Measurements from ENCODE around the gene CFAP73.
A peak's percentile ranks its signal among the peaks of the same experiment; 100 is the strongest.

The CFAP73 gene

GRCh38 chr12:113186033-113186365 is 36.5 kb downstream of the CFAP73 start:
- peak overlapping the region; percentile 83 for H3K4me3 ChIP-seq (ENCODE audit: control insufficient read depth, low read depth, low read length)
- no peak for DNase-seq (ENCODE audit: low read depth)
- no peak for TF ChIP-seq CTCF (IDR thresholded peaks at IDR 0.05; ENCODE audit: control insufficient read depth, insufficient read depth, low read depth, low read length, missing control alignments)

- DNase-seq (ENCODE audit: low read depth) = no peak
Measured at GRCh38 chr12:113186666-113187325, 37.3 kb downstream of the CFAP73 start.

GRCh38 chr12:113189361-113189760 is 39.8 kb downstream of the CFAP73 start:
- no peak overlapping the region for H3K4me3 ChIP-seq (ENCODE audit: control insufficient read depth, low read depth, low read length)
- TF ChIP-seq CTCF (IDR thresholded peaks at IDR 0.05; ENCODE audit: control insufficient read depth, insufficient read depth, low read depth, low read length, missing control alignments) = no peak
- DNase-seq (ENCODE audit: low read depth) = no peak

More at GRCh38 chr12:113186666-113187325, 37.3 kb downstream of the CFAP73 start:
- peak overlapping the region; percentile 83 for H3K4me3 ChIP-seq (ENCODE audit: control insufficient read depth, low read depth, low read length)
- TF ChIP-seq CTCF (IDR thresholded peaks at IDR 0.05; ENCODE audit: control insufficient read depth, insufficient read depth, low read depth, low read length, missing control alignments) = no peak

- H3K4me3 ChIP-seq (ENCODE audit: control insufficient read depth, low read depth, low read length) = no peak overlapping the region
- no peak for TF ChIP-seq CTCF (IDR thresholded peaks at IDR 0.05; ENCODE audit: control insufficient read depth, insufficient read depth, low read depth, low read length, missing control alignments)
- DNase-seq (ENCODE audit: low read depth) = no peak
Measured at GRCh38 chr12:113190761-113191160, 41.2 kb downstream of the CFAP73 start.

GRCh38 chr12:113191227-113191626 is 41.7 kb downstream of the CFAP73 start:
- no peak for TF ChIP-seq CTCF (IDR thresholded peaks at IDR 0.05; ENCODE audit: control insufficient read depth, insufficient read depth, low read depth, low read length, missing control alignments)
- no peak for DNase-seq (ENCODE audit: low read depth)
- no peak overlapping the region for H3K4me3 ChIP-seq (ENCODE audit: control insufficient read depth, low read depth, low read length)

- no peak for DNase-seq (ENCODE audit: low read depth)
- H3K4me3 ChIP-seq (ENCODE audit: control insufficient read depth, low read depth, low read length) = no peak overlapping the region
- peak; percentile 3 for TF ChIP-seq CTCF (IDR thresholded peaks at IDR 0.05; ENCODE audit: control insufficient read depth, insufficient read depth, low read depth, low read length, missing control alignments)
Measured at GRCh38 chr12:113194971-113195391, 45.5 kb downstream of the CFAP73 start.

All from AG09309 (cell line).